Stimulated activated CD4-positive, alpha-beta T cell treated with anti-CD3 and anti-CD28 coated beads, TNF-alpha, amount 100 ng/mL, for 48 hours (primary cell): ENCODE data around the gene ANKRD28.
A peak's percentile ranks its signal among the peaks of the same experiment; 100 is the strongest.

Source experiments
- DNase-seq, 3 donors: peaks; one replicate each; pipeline ENCODE4 v3.0.0-alpha.2; 2020; ENCODE audit warnings: low read depth in 3 of 3

The ANKRD28 gene

DNA sequence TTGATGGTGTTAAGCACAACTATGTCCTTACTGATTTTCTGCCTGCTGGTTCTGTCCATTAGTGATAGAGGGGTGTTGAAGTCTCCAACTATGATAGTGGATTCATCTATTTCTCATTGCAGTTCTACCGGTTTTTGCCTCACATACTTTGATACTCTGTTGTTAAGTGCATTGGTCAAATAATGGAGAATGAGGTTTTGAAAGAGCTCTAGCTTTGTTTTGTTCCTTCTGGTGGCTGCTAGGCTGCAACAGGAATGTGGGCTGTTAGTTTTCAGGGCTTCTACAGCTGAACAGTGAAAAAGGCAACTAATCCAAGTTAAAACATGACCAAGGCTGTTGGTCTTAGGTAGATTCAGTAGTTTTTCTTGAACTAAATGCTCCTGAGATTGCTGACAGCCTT is 133.6 kb downstream of the ANKRD28 start:
- DNase-seq, result no peak

DNA sequence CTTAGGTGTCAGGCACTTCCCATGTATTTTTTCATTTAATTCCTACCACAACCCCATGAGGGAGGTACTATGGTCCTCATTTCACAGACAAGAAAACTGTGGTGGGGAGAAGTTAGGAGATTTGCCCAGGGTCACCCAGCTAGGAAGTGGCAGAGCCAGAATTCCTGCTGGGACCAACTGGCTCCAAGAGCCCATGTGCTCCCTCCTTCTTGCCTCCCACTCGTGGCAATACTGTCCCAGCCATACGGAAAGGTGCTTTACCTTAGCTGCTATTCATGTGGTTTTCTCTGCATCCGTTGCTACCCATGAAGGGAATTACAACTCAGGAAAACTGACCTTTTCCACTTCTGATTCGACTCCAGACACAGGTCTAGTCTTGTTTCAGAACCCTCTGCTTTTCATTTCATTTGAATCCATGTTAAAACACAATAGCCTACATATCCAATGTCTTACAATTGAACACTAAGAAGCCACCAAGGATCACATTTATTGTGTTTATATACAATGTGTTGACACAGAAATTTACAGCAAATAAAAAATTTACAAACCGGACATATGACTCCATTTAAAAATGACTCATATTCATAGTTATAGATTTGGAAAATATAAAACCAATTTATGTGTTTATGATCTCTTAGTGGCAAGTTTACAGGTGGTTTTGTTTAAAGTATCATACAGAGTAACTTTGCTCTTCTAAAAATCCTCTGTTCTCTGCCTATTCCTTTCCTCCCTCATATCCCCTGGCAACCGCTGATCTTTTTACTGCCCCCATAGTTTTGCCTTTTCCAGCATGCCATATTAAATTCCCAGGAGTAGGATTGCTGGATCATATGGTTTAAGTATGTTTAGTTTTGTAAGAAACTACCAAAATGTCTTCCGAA is 137.5 kb downstream of the ANKRD28 start:
- DNase-seq, result no peak

DNA sequence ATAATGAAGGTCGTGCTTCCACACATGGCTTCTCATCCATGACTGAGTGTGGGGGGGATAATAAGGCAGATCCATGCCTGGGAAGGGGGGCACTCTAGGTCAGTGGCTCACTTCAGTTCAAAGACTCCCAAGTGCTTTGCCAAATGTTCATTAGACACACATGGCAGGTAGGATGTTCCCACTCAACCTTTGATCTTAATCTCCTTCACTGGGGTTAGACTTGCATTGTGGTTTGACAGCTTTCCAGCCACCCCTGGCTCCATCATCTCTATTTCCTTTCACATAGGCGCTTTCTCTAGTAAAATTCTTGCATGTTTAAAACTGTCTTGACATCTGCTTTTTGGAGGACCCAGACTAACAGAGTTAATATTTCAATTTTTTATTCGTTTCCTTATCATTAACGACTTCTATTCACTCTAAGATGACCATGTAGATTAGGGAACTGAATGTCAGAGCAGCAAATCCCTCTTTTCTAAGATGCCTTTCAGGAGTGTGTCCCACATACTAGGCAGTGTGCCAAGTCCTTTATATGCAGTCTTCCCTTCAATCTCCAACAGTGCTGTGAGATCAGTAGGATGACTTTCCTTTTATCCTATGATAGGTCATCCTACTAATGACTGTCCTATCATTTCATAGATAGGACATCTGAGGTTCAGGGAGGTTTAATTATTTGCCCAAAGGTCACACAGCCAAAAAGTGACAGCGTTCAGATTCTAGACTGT is 138.4 kb downstream of the ANKRD28 start:
- DNase-seq, result no peak

DNA sequence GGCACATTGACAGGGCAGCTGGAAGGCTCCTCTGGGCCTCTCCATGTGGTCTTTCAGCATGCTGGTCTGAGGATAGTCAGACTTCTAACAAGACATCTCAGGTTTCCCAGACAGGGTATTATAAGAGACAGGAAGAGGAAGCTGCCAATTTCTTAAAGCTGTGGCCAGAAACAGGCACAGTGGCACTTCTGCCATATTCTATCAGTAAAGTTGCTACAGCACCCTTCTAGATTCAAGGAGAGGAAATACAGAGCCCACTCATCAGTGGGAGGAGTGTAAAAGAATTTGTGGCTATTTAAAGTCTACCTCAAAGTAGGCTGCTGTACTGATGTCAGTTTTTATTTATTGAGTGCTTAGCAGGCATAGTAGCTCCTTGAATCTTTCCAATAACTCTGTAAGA is 140.8 kb downstream of the ANKRD28 start:
- DNase-seq, result no peak

DNA sequence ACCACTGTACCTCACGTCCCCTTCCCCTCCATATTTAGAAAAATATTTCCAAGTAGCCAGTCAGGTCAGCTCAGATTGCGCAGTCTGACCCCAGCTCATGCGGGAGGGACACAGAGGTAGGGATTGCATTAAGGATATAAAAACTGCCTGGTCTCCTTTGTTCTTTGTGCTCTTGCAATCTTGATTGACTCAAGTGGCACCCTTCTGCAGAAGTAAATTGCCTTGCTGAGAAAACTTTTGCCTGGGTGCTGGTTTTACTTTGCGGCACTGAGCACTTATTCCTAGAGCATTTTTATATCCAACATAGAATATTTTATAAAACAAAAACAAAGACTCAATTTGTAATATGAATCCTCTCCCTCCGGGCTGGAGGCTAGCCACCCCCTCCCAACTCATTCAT is 141.4 kb downstream of the ANKRD28 start:
- DNase-seq, result no peak

DNA sequence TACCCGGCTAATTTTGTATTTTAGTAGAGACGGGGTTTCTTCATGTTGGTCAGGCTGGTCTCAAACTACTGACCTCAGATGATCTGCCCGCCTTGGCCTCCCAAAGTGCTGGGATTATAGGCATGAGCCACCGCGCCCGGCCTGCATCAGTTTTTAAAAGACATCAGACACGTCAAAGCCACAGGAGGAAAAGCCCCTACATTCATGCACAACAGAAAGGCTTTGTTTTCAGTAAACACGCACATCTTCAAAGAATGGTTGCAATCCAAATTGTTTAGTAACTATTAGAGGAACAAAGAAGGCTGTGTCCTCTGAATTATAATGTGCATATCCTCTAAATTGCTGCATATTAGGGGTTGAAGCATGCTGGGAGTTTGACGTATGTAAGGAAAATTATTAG is 142.9 kb downstream of the ANKRD28 start:
- DNase-seq, result no peak

DNA sequence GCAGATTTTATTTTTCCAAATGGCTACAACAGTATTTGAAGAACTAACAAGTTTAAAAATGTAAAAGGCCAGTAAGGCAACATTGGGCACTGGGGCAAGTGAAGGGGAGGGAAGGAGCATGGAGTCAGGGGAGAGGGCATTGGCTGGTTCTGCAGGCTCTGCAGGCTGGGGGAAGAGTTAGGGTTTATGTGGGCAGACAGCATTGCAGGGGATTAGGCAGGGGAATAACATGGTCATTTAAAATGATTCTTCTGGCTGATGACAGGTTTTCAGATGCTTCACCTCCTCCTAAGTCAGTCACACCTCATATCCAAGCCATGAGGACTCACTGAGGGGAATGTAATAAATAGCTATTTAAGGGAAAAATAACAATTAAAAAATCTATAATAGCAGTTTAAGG is 143.7 kb downstream of the ANKRD28 start:
- no peak for DNase-seq

DNA sequence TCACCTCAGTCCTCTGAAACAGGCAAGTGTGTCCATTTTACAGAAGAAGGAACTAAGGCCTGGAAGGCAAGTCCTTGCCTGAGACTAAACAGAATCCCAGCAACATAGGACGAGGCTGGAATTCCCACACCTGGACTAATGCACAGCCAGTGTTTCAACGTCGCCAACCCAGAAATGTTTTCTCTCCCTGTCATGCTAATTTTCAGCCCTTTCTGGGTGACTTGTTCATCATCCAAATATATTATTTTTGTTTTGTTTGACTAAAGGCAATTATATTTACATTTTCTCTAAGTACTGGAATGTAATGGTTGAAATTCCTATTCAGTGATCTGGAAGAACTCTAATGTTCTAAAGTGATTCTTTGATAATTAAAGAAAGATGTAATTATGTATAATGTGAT is 144.5 kb downstream of the ANKRD28 start:
- DNase-seq, result no peak

DNA sequence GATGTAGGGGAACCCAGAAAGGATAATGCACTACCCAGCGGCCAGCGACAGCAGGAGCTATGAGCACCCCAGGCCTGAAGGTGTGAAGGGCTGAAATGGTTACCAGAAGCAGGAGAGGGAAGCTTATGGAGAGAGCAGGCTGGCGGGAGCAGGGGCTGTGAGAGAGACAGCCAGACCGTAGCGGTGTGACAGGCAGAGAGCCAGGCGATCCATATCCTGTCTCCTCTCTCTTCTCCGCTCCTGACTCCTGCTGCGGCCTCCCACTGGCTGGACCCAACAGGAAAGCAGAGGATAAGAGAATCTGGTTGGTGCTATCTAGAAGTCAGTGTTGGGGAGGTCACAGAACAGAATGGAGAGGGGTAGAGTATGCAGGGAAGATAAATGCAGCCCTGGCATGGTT is 146.4 kb downstream of the ANKRD28 start:
- DNase-seq, result no peak

DNA sequence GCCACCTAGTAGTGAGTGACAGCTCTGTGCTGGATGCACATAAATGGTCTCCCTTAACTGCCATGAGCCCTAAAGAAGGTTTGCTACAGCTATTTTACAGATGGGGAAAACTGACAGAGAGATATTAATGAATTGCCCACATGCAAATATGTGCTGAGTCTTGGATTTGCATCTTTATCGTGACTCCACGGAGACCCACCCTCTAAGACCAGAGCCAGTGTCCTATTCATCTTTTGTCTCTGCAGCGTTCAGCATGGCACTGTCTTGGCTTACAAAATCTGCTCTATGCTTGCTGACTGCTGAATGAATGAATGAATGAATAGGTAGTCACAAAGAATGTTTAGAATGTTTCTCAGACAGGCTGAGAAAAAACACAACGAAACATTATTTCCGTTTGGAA is 147.9 kb downstream of the ANKRD28 start:
- no peak for DNase-seq

DNA sequence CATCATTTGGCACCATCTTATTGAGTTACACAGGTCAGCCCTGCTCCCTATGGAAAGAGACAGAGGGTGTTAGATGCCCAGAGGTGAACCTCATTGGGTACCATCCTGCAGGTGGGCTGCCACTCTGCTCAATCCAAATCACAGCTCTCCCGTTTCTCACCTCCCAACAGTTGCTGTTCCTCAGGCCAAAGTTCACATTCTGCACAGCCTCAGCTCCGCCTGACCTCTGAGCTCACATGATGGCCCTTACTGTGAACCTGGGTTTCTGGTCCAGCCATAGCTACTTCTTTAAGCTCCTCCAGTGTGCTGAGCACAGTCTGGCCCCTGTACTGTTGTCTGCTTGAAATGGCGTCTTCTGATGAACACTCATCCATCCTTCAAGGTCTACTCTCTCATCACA is 148.4 kb downstream of the ANKRD28 start:
- no peak for DNase-seq

DNA sequence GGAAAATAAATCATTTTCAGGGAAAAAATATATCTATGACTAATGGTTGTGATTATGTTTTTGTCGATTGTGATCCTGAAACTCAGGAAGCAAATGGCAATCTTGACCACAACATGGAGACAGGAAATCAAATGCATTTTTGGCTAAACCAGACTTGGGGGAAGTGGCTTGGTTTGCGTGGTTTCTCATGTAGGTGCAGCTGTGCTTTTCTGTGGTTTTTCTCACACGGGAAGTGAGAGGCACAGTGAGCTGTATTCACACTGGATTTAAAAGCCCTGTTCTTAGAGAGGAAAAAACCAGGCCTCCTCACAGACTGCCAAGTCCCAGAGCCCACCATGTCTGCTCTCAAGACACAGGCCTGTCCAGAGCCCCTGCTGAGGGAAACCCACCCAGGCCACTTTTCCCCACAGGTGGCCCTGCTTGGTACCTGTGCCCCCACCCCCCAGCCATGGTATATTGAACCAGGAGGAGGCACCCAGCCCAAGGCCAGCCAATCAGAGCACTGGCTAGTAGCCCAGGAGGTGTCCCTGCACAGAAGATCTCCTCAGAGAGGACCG is 150.1 kb downstream of the ANKRD28 start:
- DNase-seq, result peak in 1 of 3 donors; percentile 37

DNA sequence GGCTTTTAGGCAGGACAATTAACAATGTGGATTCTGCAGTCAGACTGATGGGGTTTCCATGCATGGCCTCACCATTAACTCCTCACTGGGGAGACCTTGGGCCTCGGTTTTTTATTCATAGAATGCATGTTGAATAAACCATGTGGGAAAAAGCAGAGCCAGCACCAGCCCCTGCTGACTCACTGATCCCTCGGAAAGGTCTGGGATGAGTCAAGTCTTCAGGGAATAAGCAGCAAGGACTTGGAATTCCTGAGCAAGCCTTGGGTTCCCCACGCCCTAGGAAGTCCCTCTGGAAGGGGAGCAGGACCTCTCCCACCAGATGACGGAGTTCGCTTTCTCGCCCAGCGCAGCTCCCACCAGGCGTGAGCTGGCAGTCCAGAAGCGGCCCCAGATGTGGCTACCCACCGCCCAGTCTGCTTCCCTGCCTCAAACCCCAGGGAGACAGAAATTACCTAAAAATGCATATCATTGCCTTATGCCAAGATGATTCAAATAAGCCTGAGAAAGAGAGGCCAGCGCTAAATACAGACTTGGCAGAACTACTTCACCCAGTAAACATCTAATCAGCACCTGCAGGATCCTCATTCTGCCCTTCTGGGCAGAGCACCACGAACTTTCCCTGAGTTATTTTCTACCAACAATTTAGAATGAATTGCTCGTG is 150.8 kb downstream of the ANKRD28 start:
- no peak for DNase-seq

DNA sequence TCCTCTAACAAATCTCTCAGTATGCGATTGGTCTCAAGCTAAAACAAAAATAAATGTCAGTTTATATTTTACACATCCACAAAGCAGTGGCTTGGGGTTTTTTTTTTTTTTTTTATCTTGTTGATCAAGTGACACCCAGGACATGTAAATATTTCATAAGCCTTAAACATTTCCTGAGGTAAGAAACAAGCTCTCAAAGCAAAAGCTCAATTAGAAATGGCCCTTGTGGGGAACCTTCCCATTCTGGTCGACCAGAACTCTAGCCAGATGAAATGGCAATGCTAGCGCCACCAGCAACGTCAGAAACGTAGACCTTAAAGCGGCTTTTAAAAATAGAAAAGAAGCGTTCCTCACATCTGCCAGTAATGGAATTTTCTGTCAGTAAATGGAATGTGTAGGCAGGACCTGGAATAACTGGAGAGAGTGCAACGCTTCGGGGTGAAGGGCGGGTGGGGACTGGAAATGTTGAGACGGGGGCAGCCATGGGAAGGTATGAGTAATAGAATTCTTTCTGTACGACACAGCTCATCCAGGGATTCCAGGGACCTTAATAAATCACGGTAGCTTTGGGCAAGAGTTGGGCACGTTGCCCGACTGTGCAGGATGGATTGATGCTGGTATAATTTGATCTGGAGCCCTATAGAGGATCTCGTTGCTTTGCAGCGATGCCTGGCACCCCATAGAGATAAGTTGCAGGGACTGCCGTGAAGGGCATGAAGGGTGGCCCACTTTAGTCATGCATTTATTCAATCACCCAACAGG is 151.9 kb downstream of the ANKRD28 start:
- DNase-seq, result no peak

DNA sequence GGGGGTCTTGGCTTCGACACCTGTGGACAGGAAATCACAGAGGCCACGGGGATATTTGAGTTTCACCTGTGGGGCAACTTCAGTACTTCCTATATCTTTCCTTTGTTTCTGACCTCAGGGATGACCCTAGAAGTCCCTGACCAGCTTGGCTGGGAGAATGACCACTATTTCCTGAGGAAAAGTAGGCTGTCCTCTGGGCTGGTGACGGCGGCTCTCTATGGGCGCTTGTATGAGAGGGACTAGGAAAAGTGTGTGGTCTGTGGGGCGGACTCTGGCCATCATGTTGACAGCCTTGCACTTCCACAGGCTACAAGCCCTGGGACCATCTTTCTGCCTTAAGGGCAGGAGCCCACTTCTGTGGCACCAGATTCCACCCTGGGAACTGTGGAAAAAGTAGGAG is 152.5 kb downstream of the ANKRD28 start:
- DNase-seq, result no peak

DNA sequence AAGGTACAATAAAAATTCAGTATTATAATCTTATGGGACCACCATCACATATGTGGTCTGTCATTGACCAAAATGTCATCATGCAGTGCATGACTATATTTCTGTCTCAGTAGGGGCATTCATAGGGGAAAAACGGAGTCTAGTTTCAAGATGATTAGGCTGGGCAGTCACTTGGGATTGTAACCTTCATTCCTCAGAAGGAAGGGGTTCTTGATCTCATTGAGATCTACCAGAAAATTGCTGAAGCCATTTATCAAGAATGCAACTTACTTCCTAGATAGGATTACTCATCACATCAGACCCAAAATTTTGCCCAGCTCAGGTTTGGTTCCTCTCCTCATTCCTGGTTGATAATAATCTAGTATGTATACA is 158.9 kb downstream of the ANKRD28 start:
- no peak for DNase-seq

DNA sequence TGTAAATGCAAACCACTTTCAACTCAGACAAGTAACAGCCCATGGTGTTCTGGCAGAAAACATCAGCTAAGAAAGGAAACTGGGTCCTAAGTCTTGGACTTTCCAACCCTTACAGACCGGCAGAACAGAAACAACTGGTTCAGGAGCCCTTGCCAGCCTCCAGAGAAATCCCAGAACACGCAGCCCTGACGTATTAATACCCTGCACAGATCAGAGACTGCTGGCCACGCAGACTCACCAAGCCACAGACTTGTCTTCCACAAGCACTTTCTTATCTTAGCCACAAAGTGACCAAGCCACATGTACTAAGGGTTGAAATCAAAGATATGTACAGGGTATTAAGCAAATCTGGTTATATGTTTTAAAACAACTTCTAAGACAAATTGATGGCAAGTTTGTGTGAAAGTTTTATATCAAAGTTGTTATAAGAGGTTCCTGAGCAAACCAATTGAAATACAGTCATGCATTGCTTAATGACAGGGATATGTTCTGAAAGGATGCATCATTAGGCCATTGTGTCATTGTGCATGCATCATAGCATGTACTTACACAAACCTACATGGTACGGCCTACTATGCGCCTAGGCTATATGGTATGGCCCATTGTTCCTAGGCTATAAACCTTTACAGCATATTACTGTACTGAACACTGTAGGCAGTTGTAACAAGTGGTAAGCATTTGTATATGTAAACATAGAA is 159.4 kb downstream of the ANKRD28 start:
- DNase-seq, result no peak

DNA sequence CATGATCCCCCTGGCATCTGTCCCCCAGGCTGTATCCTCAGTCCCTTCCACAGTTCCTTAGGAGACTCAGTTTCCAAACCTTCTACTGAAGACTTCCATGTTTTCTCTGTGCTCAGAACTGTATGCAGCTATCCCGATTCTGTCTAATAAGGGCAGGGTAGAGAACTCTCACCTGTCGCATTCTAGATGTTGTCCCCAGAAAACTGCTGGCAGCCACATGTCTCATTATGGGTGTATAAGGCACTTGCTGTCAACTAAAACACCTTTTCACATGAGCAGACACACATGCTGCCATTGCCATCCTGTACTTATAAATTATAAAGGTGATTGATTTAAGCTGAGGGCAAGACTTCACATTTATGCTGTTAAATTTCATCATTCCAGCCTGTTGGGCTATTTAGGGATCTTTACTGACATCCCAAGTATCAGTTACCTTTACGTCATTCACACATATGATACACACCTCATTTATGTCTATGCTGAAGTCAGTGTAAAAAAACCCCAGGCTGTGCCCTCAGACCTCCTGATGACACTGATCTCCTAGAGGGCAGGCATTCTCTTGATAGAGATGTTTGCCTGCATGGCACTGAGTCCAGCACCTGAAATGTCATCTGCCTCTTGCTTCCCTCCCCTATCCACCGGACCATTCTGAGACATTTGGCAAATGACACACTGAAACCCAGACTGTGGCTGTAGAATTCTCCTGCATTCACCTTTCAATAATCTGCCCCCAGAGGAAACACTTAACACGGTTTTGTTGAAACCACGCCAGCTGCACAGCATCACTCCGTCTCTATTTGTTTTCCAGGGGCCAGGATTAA is 160.4 kb downstream of the ANKRD28 start:
- DNase-seq, result no peak

DNA sequence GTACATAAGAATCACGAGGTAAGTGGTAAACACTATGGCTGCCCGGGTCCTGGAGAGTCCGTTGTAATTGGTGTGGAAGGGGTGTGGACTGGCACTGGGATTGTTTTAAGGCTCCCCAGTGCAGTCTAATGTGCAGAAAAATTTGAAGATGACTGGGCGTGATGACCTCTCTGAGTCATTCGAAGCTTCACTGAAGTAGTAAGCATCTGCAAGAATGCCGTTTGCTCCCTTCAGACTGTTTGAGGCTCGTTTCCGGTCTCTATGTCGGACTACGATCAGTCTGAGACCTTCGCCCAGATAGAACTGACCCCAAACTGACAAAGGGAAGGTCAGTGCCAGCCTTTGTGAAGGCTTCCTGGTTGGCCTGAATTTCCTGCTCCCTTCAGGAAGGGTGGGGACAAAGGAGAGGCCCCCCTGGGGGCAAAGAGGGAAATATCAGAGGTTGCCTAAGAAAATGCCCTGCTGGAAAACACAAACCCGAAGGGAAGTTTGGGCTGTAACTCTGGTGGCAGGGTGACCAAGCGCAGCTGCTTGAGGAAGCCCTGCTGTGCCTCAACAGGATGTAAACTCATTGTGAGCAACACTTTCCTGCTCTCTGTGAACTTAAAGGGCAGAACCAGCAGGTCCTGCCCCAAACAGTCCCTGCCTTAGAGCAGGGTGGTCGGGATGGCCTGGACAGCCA is 161.6 kb downstream of the ANKRD28 start:
- DNase-seq, result peak in 1 of 3 donors; percentile 31
